HG02798 (cell line): ENCODE results near the gene CCDC12.

ENCODE experiments used
- ATAC-seq: cut with Tn5 transposase; IDR thresholded peaks from one replicate; pipeline ENCODE4 v1.9.1; 2021; ENCODE audit warnings: mild to moderate bottlenecking; ENCODE audit not compliant: unreplicated experiment, poor library complexity

CCDC12 gene

DNA sequence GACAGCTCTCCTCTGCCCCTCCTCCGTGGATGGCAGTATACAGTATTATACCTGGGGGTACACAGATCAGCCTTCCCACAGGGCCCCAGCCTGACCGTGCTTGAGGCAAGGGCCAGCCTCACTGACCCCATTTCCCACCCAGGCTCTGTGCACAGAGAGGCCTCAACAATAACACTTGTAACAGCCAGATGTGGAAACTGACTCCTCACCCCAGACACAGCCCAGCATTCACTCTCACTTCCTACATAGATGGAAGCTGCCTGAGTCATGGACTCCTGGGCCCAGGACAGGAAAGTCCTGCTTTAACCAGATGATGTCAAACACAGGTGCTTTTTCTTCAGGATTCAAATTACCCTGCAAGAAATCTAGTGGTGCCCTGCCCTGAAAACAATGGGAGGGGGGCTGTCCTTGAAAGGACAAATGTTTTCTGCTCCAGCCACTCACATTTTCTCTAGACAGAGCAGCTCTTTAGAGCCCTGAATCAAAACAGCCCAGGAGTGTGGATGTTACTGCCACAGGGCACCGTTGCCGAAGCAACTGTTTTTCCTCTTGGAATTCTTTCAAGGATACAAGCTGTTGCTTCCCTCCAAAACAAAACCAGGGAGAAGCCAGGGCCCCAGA, 16.4 kb downstream of the CCDC12 start:
- no peak for ATAC-seq

DNA sequence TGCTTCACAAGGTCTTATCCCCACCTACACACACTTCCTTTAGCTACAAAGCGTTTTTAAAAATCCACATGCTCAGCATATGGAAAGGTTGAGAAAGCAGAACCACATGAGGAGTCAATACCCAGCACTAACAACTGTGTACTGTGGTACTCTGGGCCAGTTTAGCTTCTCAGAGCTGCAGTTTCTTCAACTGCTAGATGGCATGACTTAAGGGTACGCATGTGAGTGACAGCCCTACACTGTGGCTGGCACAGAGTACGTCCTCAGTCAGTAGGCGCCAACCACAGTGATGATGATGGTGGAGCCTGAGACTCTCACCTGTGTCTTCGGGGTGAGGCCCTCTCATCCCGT, 17.4 kb downstream of the CCDC12 start:
- ATAC-seq: no peak

DNA sequence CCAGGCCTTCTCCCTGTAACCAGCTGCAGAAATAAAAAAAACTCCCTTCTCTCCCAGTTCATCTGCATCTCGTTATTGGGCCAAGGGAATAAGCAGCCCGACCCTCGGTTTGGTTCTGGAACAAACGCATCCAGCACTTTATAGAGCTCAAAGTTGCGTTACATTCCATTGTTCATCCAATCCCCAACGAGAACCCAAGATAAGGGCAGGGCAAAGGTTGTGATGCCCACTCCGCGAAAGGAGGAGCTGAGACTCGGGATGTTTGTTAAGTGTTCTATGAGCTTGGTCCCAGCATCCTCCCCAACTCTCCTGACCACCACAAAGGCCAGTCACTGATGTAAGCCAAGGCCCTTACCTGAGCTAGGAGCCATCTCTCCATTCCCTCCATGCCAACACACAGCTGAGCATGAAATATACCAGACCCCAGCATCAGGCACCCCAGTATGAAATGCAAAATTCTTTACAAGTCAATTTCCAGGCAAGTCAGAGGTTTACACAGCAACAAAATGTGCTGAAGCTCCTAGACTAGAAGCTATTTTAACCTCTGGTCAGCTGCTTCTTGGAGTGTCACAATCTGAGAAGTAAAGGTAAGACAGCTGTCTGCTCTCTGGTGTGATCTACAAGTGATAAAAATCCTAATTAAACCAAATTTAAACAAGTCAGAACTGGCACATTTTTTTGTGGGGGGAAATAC, 17.9 kb downstream of the CCDC12 start:
- ATAC-seq: no peak

DNA sequence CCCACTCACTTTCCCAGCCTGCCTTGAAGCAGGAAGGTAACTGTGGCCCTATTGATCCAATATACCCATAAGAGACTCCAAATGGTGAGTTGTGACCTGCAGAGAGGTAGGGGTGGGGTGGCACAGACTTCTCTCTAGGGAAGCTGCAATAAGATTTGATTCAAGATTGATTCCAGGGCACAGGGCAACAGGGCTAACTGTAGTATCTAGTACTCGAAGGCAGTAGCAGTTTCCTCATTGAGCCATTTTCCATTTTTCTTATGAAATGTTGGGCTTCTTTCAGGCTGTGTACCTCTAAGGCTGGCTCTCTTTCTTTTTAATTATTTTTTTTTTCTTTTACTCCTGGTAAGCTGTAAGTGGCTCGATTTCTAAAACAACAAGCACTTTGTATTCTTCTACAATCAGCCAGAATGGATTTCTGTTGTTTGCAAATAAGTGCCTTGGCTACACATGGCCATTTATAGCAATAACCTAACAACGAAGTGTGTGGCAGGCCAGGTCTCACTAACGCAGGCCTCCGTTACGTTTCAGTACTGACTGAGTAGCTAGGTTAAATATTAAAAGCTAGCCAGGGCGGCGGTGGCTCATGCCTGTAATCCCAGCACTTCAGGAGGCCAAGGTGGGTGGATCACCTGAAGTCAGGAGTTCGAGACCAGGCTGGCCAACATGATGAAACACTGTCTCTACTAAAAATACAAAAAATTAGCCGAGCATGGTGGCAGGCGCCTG, 19.3 kb downstream of the CCDC12 start:
- no peak for ATAC-seq

DNA sequence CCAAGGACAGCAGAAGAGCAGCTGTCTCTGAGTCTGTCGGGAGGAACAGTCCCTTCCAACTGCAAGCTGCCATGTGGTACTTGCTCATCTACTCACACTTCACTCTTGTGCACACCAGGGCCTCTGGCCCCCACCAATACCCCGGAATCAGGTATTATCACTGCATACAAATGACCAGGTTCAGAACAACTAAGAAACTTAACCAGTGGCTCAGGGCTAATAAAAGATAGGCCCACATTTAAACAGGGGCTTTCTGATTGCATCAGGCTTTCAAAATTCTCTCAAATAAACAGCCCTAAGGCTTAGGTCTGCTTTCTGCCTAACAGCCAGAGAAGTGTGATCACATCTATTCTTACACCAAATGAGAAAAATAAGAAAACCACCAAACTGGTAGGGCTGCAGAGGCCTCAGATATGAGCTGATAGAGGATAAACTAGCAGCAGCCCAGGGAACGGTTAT, 20.7 kb downstream of the CCDC12 start:
- peak; percentile 36 for ATAC-seq

DNA sequence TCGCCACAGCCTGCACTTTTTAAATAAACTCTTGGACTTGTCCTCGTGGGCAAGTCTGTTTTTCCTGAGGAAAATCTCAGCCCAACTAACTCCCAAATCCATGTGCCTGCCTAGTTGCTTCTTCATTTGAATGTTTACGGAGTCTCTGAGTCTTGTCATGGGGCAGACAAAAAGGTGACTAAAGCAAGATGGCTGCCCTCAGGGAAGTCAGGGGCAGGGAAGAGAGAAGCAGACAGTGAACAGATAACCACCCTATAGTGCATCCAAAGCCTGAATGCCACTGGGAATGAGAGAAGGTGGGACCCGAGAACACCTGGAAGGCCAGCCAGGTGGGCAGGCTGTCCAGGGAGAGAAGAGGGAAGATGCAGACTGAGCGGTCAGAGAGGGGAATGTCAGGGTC, 21.4 kb downstream of the CCDC12 start:
- ATAC-seq: no peak

DNA sequence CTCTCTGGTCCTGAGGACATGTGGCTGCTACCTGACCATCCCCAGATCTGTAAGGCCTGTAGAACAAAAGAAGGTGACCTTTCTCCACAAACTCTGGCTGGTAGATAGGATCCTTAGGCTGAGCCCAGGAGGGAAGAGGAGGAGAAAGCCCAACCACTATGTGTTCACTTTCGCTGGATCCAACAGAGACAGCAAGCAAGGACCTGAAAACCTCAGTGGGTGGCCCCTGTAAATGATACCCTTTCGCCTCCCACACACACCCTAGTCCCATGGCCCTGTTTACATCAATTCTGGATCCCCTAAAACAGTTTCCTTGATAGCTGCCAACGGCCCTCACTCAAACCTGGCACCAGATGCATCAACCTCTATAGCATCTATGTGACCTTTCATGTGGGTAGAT, 22.4 kb downstream of the CCDC12 start:
- no peak for ATAC-seq

DNA sequence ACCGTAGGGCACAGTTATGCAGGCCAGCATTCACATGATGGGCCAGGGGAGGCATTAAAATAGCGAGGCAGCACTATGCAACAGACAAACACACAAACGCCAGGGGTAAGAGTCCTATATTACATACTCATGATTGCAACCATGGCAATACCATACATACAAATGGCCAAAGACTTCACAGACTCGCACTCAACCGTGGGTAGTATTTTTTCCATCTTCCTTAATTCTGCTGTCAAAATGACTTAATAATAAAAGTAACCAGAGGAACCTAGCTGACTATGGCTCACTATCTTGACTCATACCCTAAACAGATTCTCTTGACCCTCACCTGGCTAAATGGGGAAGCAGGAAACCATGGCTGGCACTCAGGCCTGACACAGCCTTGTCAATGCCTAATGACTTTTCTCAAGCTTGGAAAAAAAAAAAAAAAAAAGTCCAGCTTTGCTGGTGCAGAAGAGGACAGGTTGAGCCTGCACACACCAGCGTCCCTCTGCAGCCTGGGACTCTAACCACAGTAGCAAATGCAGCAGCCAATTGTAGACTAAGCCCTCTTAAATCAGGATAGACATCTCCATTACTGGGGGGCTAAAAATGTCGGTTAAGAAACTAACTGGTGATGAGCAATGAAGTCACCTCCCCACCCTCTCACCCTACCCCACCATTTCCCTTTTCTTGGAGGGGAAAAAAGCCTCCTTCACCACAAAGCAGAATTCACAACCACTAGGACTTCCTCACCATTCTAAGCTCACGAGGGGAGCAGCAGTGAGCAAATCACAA, 23.1 kb downstream of the CCDC12 start:
- no peak for ATAC-seq

DNA sequence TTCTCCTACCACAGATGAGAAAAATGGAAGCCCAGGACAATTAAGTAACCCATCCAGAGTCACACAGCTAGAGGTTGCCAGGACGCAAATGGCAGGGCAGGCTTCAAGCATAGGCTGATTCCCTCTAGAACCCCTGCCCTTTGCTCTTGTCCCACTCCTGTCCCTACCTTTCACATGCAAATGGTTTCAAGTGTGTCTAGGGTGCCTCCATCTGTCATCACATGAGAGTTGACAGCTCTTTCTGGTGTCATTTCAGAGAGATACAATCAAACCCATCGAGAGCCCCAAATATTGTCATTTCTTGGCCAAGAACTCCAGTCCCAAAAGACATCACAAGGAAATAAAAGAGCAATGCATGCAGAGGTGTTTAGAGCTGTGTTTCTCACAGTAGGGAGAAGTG, 23.7 kb downstream of the CCDC12 start:
- ATAC-seq: no peak

DNA sequence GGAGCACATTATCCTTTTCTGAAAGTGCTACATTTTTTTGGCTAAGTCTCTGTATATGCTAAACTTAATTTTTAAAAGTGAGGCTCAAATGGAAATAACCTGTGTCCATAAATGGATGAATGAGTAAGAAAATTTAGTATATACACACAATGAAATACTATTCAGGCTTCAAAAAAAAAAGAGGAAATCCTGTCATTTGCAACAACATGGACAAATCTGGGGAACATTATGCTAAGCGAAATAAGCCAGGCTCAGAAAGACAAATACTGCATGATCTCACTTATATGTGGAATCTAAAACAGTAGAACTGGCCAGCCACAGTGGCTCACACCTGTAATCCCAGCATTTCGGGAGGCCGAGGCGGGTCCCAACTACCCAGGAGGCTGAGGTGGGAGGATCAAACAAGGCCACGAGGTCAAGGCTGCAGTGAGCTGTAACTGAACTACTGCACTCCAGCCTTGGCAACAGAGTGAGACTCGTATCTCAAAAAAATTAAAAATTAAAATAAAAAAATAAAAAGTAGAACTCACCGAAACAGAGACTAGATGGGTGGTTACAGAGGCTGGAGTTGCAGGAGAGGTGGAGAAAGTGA, 25.8 kb downstream of the CCDC12 start:
- no peak for ATAC-seq

DNA sequence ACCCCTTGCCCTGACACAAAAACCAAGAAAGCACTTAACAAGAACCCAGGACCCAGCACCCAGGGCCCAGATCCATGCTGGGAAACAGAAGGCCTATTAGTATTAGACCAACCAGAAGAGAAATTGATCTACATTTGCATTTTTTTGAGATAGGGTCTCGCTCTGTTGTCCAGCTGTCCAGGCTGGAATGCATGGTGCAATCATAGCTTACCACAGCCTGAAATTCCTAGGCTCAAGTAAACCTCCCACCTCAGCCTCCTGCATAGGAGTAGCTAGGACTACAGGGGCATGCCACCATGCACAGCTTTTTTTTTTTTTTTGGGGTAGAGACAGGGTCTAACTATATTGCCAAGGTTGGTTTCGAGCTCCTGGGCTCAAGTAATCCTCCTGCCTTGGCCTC, 26.4 kb downstream of the CCDC12 start:
- no peak for ATAC-seq

DNA sequence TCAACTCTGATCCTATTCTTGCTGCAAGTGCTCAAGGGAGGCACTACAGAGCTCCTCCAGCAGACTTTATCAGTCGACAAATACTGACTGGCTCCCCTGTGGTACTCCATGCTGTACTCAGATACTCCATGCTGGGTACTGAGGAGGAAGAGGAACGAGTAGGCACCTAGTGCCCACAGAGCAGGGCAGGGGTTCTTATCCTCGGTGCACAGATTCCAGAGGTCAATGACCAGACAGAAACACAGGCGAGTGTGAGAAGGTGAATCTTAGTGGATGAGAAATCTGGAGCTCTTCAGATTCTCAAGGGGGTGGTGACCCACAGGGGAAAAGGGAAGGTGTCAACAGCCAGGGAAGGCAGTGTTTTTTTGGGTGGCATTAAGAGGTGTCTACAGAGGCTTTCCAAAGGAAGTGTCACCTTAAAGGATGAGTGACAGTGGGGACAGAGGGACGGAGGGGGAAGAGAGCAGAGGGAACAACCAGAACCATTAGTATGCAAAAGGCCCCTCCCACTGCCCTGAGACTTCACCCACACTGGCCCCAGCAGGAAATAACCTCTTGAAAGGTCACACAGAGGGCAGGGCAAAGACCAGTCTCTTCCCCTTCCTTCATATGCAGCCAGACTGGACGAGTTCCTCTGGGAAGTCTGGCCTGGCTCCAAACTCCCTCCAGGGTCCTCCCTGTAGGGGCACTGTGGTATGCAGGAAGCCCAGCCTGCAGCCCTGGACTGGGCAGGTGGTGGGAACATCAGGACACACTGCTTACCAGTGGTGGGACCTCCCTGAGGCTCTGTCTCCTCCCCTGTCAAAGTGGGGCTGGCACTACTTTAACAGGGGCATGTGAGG, 27.5 kb downstream of the CCDC12 start:
- ATAC-seq: peak; percentile 55

DNA sequence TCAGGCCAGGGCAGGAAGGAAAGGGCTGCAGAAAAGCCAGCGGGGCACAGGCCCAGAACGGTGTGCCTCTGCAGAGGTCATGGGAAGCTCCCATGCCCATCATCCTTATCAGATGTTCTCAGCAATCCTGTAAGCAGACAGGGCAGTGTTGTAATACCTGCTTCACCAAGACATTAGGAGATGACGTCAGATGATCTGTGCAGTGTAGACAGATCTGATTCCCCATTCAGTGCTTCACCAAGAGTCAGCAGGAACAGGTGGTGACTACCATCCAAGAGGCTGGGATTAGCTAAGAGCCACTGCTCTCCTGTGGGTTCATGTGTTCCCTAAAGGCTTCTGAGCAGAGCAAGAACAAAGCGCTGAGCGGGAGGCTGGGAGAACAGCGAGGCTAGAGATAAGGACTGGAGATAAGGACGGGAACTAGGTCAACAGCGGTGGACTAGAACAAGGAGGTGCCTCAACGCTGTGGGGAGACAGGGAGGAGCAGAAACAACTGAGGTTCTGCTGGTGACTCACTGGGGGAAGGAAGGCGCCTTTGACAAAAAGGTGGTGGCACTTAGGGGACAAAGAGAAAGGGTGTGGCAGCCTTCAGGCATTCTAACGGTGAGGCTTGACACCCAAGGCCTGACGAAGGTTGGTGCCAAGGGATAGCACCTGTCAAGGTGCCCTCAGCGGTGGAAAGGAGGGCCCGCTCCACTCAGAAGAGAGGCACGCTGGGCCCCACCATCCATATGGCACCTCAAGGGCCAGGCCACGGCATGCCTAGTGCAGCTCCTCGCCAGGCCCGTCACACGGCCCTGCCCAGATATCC, 28.4 kb downstream of the CCDC12 start:
- no peak for ATAC-seq

DNA sequence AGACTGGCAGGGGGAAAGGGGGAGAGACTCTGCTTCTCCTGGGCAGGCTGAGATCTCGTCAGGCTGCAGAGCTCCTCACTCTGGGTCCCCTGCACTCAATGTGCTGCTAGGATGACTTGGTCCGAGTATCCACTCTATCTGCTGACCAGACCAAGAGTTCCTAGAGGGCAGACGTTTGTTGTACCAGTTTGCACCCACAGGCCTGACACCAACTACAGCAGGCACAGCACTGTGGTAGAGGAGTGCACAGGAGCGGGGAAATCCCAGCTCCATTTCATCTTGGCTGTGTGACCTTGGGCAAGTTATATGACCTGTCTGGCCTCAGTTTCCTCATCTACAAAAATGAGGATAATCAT, 29.0 kb downstream of the CCDC12 start:
- no peak for ATAC-seq

DNA sequence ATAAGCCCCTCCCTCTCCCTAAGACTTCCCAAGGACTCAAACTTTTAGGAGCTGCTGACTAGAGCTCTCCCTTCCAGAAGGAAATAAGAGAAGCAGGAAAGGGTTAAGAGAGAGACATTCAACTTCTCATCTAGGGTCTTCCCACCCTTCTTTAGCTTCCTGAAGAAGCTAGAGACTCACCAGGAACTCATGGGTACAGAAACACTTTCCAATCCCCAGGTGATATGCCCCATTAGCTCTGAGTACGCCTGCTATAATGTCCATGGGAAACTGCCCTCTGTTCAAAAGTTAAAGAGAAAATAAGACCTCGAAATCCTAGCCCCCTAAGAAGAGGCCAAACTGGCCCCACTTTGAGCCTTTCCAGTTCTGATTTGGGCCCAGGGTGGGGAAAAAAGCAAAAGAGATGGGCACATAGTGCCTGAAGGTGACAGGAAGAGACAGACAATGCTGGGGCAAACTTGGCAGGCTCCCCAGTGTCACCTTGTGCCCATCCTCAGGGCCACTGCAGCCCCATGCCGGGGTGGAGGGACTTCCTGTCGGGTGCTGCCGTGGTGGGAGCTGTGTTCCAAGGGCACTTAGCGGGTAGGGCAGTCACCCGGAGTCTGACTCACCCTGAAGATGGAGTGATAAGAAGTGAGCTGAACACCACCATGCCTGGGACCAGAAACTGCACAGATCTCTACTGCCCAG, 29.5 kb downstream of the CCDC12 start:
- ATAC-seq: no peak

DNA sequence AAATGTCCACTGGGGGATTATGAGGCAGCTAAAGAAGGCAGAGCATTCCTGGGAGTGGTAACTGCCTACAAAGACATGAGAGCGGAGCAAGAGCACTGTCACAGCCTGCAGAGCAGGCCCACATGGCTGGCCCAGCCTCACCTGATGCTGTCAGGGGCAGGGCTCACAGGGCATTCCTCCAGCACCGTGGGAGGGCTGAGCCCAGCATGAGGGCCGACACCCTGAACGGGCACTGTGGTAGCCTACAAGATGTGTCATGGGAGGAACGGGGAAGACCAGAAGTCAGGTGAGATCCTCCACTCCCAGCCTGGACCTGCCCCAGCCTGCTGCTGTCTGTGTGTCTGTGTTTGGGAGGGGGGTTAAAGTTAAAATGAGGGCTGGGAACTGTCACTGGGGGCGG, 30.1 kb downstream of the CCDC12 start:
- ATAC-seq: no peak

DNA sequence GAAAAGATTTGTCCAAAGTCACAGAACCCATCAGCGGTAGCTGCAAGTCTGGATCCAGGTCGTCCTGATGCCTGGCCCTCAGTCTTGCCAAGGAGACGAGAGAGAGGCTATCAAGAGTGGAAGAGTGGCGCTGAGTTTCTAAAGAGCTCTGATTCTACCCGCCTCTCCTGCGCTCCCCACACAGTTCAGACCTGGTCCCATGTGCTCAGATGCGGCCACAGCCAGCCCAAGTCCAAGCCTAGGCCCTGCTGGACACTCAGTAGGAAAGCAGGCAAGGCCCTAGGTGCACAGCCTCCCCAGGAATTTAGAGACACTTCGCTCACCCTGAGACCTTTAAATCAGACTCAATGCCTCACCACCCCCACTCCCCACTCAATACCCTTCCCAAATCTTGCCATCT, 32.4 kb downstream of the CCDC12 start:
- ATAC-seq: no peak
